IPS-NIHi7 (cell line): ENCODE results near the gene SOX8.

Source experiments
- DNase-seq: peaks from one replicate; pipeline ENCODE4 v3.0.0; 2012; ENCODE audit warnings: mixed read lengths; ENCODE audit errors: extremely low spot score

The SOX8 gene

GRCh38 chr16:1006781-1007180, 25.2 kb downstream of the SOX8 start:
- no peak for DNase-seq

GRCh38 chr16:1007284-1007850, 25.8 kb downstream of the SOX8 start:
- DNase-seq: no peak

GRCh38 chr16:1008085-1008484, 26.5 kb downstream of the SOX8 start:
- DNase-seq: no peak

GRCh38 chr16:1009358-1010150, 28.0 kb downstream of the SOX8 start:
- DNase-seq: no peak

GRCh38 chr16:1010251-1010650, 28.7 kb downstream of the SOX8 start:
- no peak for DNase-seq

DNA sequence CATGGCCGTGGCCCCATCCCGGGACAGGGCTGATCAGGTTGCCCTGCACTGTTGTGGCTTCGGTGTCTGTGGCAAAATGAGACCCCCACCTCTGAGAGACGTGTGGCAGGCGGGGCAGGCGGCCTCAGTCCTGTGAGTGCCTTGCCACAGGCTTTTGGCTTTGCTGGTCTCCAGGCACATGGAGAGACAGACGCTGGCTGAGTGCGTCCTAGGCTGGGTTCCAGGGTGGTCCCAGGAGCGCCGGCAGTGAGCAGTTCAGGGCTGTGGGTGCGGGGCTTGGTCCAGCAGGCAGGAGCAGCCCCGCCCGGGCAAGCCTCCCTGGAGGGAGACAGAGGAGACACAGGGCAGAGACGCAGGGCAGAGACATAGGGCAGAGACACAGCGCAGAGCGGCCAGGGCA, 29.2 kb downstream of the SOX8 start:
- no peak for DNase-seq

GRCh38 chr16:1011316-1012082, 29.9 kb downstream of the SOX8 start:
- DNase-seq: no peak

DNA sequence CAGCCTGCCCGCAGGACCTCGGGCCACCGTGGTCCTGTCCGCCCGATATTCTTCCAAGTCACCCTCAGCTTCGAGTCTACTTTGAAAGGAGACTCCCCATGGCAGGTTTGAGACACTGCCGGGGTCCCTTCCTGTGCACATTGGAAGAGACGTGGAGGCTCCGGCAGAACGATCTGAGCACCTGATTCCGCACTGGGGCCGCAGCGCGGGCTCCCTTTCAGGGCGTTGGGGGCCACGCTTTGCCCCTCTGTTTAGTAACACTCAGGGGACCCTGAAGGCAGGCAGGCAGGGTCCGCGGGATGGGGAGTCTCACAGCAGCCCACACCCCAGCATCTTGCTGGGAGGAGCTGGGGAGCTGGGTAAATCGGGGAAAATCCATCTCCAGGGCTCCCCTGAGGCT, 30.6 kb downstream of the SOX8 start:
- no peak for DNase-seq

DNA sequence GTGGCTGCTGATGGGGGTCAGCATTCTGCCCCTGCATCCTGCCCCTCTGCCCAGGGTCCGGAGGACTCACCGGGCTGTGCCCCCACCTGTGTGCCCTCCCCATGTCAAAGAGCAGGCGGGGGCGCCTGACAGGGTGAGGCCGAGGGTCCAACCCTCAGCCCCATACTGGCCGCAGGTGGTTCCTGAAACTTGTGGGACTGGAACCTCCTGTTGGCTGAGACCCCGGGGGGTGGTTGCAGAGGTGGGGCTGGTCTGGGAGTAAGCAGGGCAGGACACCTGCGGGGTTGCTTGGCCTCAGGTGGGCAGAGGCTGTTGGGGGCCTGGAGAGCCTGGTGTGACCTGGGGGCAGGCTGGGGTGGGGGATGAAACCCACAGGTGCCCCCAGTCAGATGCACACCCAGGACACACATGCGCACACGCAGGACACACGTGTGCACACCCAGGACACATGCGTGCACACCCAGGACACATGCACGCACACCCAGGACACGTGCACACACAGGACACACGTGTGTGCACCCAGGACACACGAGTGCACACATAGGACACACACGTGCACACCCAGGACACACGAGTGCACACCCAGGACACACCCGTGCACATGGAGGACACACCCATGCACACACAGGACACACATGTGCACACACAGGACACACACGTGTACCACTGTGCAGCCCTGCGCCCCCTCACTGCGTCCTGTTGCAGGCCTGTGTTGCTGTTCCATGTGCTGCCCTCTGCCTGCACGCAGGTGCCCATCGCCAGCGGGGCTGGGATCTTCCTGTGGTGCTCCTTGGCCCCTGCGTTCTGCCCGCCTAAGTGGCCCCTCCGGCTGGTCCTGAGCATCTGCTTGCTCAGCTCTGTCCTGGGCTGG, 31.4 kb downstream of the SOX8 start:
- no peak for DNase-seq

GRCh38 chr16:1013593-1013900, 32.0 kb downstream of the SOX8 start:
- DNase-seq: no peak

- DNase-seq: no peak
These were observed 32.7 kb downstream of the SOX8 start for GRCh38 chr16:1014221-1014620.

- DNase-seq: no peak
These were observed 33.4 kb downstream of the SOX8 start for GRCh38 chr16:1014771-1015495.

DNA sequence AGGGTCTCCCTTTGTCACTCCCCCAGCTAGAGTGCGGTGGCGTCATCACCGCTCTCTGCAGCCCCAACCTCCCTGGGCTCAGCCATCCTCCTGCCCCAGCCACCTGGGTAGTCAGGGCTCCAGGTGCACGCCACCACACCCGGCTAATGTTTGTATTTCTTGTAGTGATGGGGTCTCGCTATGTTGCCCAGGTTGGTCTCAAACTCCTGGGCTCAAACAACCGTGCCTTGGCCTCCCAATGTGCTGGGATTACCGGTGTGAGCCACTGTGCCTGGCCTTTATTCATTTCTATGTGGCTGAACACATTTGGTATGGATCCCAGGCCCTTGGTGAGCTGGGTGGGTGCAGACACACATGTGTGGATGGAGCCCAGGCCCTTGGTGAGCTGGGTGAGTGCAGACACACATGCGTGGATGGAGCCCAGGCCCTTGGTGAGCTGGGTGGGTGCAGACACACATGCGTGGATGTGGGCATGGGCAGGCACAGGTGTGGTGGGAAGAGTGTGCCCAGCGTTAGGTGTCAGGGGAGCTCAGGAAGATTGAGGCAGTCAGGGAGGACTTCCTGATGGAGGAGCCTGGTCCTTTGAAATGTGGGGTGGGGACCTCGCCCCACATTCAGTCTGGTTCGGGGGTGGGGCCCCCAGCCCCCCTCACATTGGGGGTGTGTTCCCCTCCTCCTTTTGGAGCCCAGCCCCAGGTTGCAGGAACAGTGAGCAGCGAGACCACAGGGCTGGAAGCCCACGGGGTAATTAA, 37.1 kb downstream of the SOX8 start:
- DNase-seq: no peak

DNA sequence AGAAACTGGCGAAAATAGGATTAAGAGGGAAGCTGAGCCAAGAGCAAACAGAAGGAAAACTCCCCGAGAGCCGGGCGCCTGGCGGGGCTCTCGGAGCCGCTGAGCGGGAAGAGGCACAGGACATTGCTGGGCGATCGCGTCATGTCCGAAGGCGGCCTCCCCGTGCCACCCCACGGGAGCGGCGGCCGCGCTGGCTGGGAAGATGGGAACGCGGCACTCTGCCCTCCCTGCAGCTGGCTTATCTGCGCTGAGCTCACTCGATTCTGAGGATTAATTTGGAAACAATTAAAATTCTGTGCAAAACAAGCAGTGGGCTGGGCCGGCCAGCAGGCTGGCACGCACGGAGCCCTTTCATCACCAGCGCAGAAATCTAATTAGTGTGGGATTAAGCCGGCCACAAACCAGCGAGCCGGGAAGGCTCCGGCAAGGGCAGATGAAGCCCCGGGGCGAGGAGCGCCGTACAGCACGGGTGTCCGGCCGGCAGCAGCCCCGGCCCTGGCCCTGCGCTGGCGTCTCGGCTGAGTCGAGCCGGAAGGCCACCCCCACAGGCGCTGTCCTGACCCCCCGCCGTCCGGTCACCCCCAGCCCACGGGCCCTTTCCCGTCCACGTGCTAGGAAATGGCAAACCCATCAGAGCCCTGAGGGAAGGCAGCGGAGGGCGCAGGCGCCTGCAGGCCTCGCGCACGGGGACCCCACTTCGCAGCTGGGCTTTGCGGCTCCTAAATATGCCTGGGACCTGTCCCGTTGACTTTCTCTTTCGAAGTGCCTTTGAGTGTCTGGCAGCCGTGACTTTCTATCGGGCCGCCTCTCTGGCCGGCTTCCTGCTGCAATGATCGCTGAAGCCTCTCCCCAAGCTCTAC, 37.9 kb downstream of the SOX8 start:
- DNase-seq: no peak

- DNase-seq: no peak
These were observed 38.5 kb downstream of the SOX8 start for GRCh38 chr16:1020091-1020399.

GRCh38 chr16:1020591-1020990, 39.0 kb downstream of the SOX8 start:
- no peak for DNase-seq

- no peak for DNase-seq
These were observed 40.1 kb downstream of the SOX8 start for GRCh38 chr16:1021553-1022160.

- DNase-seq: no peak
These were observed 40.9 kb downstream of the SOX8 start for GRCh38 chr16:1022466-1022865.

DNA sequence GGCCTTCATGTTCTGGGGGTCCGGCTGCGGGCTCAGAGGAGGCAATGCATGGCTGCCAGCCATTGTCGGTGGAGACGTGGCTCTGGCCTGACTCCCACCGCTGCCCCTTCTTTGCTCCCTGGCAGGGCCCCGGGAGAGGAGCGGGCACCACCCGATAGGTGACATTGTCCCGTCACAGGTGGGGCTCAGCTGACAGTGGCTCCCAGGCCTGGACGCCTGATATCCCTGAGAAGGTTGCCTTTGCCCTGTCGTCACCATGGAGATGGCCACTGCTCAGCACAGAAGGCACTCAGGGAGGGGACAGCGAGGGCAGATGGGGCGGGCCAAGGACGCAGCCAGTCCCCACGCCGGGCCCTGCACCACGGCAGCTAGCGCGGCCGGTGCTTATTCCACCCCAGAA, 42.6 kb downstream of the SOX8 start:
- DNase-seq: no peak
